HG02588 (cell line): Measurements from ENCODE around the gene ITIH5.
"Not testable (repeated sequence)": the region's sequence is repeated elsewhere in the genome, so short reads cannot be mapped to it uniquely, and the experiment has no call there.

Source experiments
- ATAC-seq: cut with Tn5 transposase; IDR thresholded peaks from one replicate; pipeline ENCODE4 v1.9.1; 2021; ENCODE audit warnings: mild to moderate bottlenecking, moderate library complexity; ENCODE audit not compliant: unreplicated experiment

ITIH5 gene

GRCh38 chr10:7689591-7689990, 22.8 kb upstream of the ITIH5 start:
- no peak for ATAC-seq

- ATAC-seq = peak; percentile 92
Observed at GRCh38 chr10:7687228-7687907, 20.6 kb upstream of the ITIH5 start.

GRCh38 chr10:7686351-7687171, 19.8 kb upstream of the ITIH5 start:
- no peak for ATAC-seq

GRCh38 chr10:7680078-7680477, 13.3 kb upstream of the ITIH5 start:
- not testable (repeated sequence) for ATAC-seq

- ATAC-seq = no peak
Observed at GRCh38 chr10:7679256-7679655, 12.5 kb upstream of the ITIH5 start.

GRCh38 chr10:7672341-7673134, 5.8 kb upstream of the ITIH5 start:
- ATAC-seq = no peak

GRCh38 chr10:7670157-7670556, 3.4 kb upstream of the ITIH5 start:
- no peak for ATAC-seq

- no peak for ATAC-seq
Observed at GRCh38 chr10:7667262-7668141, 736 bp upstream of the ITIH5 start.

- ATAC-seq = no peak
Observed at GRCh38 chr10:7665767-7666166, 999 bp downstream of the ITIH5 start.

GRCh38 chr10:7664707-7665106, 2.1 kb downstream of the ITIH5 start:
- ATAC-seq = no peak

- ATAC-seq = no peak
Observed at GRCh38 chr10:7662522-7662921, 4.2 kb downstream of the ITIH5 start.

GRCh38 chr10:7659560-7659959, 7.2 kb downstream of the ITIH5 start:
- ATAC-seq = no peak

GRCh38 chr10:7657552-7657951, 9.2 kb downstream of the ITIH5 start:
- ATAC-seq = no peak

- ATAC-seq = not testable (repeated sequence)
Observed at GRCh38 chr10:7657079-7657478, 9.7 kb downstream of the ITIH5 start.

GRCh38 chr10:7651853-7652470, 14.8 kb downstream of the ITIH5 start:
- no peak for ATAC-seq

GRCh38 chr10:7649673-7650300, 17.0 kb downstream of the ITIH5 start:
- no peak for ATAC-seq

- ATAC-seq = no peak
Observed at GRCh38 chr10:7647062-7647664, 19.6 kb downstream of the ITIH5 start.

- no peak for ATAC-seq
Observed at GRCh38 chr10:7642491-7643011, 24.2 kb downstream of the ITIH5 start.
